Activated gamma-delta T cell treated with anti-CD3 and anti-CD28 coated beads, Interleukin-2, amount 50 U/mL, for 16 hours (primary cell): ENCODE results near the gene NAPEPLD.
"Not testable (repeated sequence)": the region's sequence is repeated elsewhere in the genome, so short reads cannot be mapped to it uniquely, and the experiment has no call there.

Source experiments
- DNase-seq: peaks from one replicate; pipeline ENCODE4 v3.0.0-alpha.2; 2020; ENCODE audit warnings: low read depth

The NAPEPLD gene

GRCh38 chr7:103148994-103149807, at the start of gene NAPEPLD:
Gene NAPEPLD (minus strand): TSS chr7:103149099. CDS start chr7:103128776, 20,323 bp downstream.
- DNase-seq, result peak; percentile 53

- not testable (repeated sequence) for DNase-seq
Measured at GRCh38 chr7:103198079-103198478, 49.2 kb upstream of the NAPEPLD start.

- not testable (repeated sequence) for DNase-seq
Measured at GRCh38 chr7:103195364-103195763, 46.5 kb upstream of the NAPEPLD start.

- not testable (repeated sequence) for DNase-seq
Measured at GRCh38 chr7:103172415-103173146, 23.7 kb upstream of the NAPEPLD start.

GRCh38 chr7:103171695-103172414, 23.0 kb upstream of the NAPEPLD start:
- DNase-seq, result not testable (repeated sequence)

- DNase-seq, result not testable (repeated sequence)
Measured at GRCh38 chr7:103166921-103167544, 18.1 kb upstream of the NAPEPLD start.

- not testable (repeated sequence) for DNase-seq
Measured at GRCh38 chr7:103163087-103163825, 14.4 kb upstream of the NAPEPLD start.

- DNase-seq, result not testable (repeated sequence)
Measured at GRCh38 chr7:103162641-103163040, 13.7 kb upstream of the NAPEPLD start.

- DNase-seq, result not testable (repeated sequence)
Measured at GRCh38 chr7:103161998-103162616, 13.2 kb upstream of the NAPEPLD start.

GRCh38 chr7:103159072-103159471, 10.2 kb upstream of the NAPEPLD start:
- DNase-seq, result not testable (repeated sequence)

- DNase-seq, result not testable (repeated sequence)
Measured at GRCh38 chr7:103155331-103156024, 6.6 kb upstream of the NAPEPLD start.

GRCh38 chr7:103154042-103154441, 5.1 kb upstream of the NAPEPLD start:
- no peak for DNase-seq

GRCh38 chr7:103152744-103153617, 4.1 kb upstream of the NAPEPLD start:
- DNase-seq, result not testable (repeated sequence)

GRCh38 chr7:103151993-103152676, 3.2 kb upstream of the NAPEPLD start:
- not testable (repeated sequence) for DNase-seq

- no peak for DNase-seq
Measured at GRCh38 chr7:103150192-103150591, 1.3 kb upstream of the NAPEPLD start.

GRCh38 chr7:103149808-103150180, 895 bp upstream of the NAPEPLD start:
- no peak for DNase-seq

- DNase-seq, result no peak
Measured at GRCh38 chr7:103148131-103148993, 537 bp downstream of the NAPEPLD start.
